NCI-H1105 (cell line): ENCODE measurements around the gene OOSP4A.

Source experiments
- DNase-seq: peaks from one replicate; lab custom pipeline; 2025; lab: John Stamatoyannopoulos, UW

OOSP4A gene

GRCh38 chr11:59963733-59964132, at the start of gene OOSP4A:
Gene OOSP4A, plus strand, starts transcription at chr11:59964033. Its CDS starts 0 bp downstream, at chr11:59964033.
- DNase-seq = no peak

- no peak for DNase-seq
These were observed 45.4 kb upstream of the OOSP4A start for GRCh38 chr11:59918480-59918879.

- DNase-seq = no peak
These were observed 44.7 kb upstream of the OOSP4A start for GRCh38 chr11:59918987-59919589.

GRCh38 chr11:59923813-59924212, 40.0 kb upstream of the OOSP4A start:
- DNase-seq = no peak

- DNase-seq = no peak
These were observed 32.1 kb upstream of the OOSP4A start for GRCh38 chr11:59931688-59932087.

- DNase-seq = no peak
These were observed 25.7 kb upstream of the OOSP4A start, which contains the start of gene OOSP1 for GRCh38 chr11:59938132-59938531. Gene OOSP1, plus strand, starts transcription at chr11:59938432. Its CDS starts 23 bp downstream, at chr11:59938455.

GRCh38 chr11:59938718-59939117, 25.1 kb upstream of the OOSP4A start:
- no peak for DNase-seq

GRCh38 chr11:59939482-59939881, 24.4 kb upstream of the OOSP4A start:
- DNase-seq = no peak

GRCh38 chr11:59941091-59941490, 22.7 kb upstream of the OOSP4A start:
- DNase-seq = no peak

- DNase-seq = no peak
These were observed 19.7 kb upstream of the OOSP4A start for GRCh38 chr11:59943997-59944714.

- no peak for DNase-seq
These were observed 19.1 kb upstream of the OOSP4A start for GRCh38 chr11:59944720-59945119.

- no peak for DNase-seq
These were observed 10.2 kb upstream of the OOSP4A start for GRCh38 chr11:59953463-59954218.

GRCh38 chr11:59954219-59954847, 9.5 kb upstream of the OOSP4A start:
- DNase-seq = no peak

- no peak for DNase-seq
These were observed 6.7 kb upstream of the OOSP4A start for GRCh38 chr11:59957094-59957493.

GRCh38 chr11:59960502-59961381, 3.1 kb upstream of the OOSP4A start:
- no peak for DNase-seq

- no peak for DNase-seq
These were observed 1.7 kb upstream of the OOSP4A start for GRCh38 chr11:59962107-59962482.

- DNase-seq = no peak
These were observed 1.6 kb downstream of the OOSP4A start for GRCh38 chr11:59965424-59965823.

- DNase-seq = no peak
These were observed 2.4 kb downstream of the OOSP4A start for GRCh38 chr11:59966201-59966600.

- DNase-seq = no peak
These were observed 4.0 kb downstream of the OOSP4A start for GRCh38 chr11:59967677-59968394.

GRCh38 chr11:59968395-59968783, 4.6 kb downstream of the OOSP4A start:
- no peak for DNase-seq

GRCh38 chr11:59973097-59973496, 9.3 kb downstream of the OOSP4A start:
- DNase-seq = no peak
